ENCODE measurements around the gene MICA. TPM values are rescaled to one million over a fixed set of nuclear protein-coding genes. Genes with fewer than 3 reads are reported as not detected.

The MICA gene
- total and polyA plus RNA-seq, 9 of the 15 experiments (the other 6 are each of a cell fraction or from before 2014, with no cell fraction given): 11.8 to 24.6 (median 16.7) TPM

DNA sequence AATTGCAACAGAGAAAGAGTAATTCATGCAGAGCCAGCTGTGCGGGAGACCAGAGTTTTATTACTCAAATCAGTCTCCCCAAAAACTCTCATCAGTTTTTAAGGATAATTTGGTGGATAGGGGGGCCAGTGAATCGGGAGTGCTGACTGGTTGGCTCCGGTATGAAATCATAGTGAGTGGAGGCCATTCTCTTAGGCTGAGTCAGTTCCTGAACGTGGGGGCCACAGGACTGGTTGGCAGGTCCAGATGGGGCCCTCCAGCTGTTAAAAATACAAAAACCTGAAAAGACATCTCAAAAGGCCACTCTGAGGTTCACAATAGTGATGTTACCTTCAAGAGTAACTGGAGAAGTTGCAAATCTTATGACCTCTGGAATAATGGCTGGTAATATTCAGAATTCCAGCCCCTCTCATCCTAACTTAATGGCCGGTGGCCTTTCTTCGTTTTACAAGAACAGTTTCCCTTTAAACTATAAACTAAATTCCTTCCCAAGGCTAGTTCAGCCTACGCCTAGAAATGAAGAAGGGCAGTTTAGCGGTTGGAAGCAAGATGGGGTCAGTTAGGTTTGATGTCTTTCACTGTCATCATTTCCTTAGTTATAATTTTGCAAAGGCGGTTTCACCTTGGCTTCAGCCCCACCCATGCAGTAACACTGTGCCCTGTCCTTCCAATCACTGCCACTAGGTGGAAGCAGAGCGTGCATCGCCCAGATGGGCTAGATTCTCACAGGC, 6.8 kb upstream of the MICA start (continued):
- peak; percentile 43; the same call in 1 of the 2 replicates for TF ChIP-seq GABPB1 (CRISPR knock-in tag; IDR thresholded peaks at IDR 0.05)
- TF ChIP-seq CTBP1 (IDR thresholded peaks at IDR 0.05; ENCODE audit: borderline replicate concordance): no peak
- TF ChIP-seq ZNF589 (CRISPR knock-in tag; IDR thresholded peaks at IDR 0.05; ENCODE audit: low read depth): peak; percentile 98
- peak; percentile 14; the same call in 1 of the 2 replicates for TF ChIP-seq GATA2 (CRISPR knock-in tag; IDR thresholded peaks at IDR 0.05)
- TF ChIP-seq BDP1 (IDR thresholded peaks at IDR 0.05; ENCODE audit: insufficient read depth, insufficient read length): no peak
- peak; percentile 46 for TF ChIP-seq BHLHE40 (IDR thresholded peaks at IDR 0.05; ENCODE audit: low read length)
- TF ChIP-seq SMAD3 (CRISPR knock-in tag; conservative IDR thresholded peaks at IDR 0.05): peak; percentile 86
- TF ChIP-seq RAD21 (CRISPR knock-in tag; conservative IDR thresholded peaks at IDR 0.05 in 1 of 2, IDR thresholded peaks at IDR 0.05 in 1 of 2): peak; percentile 20 to 57; a peak in 3 of 4 replicates
- no peak for TF ChIP-seq RFX7 (CRISPR knock-in tag; IDR thresholded peaks at IDR 0.05)
- peak in 1 of 2 experiments; percentile 69; a peak in 1 of 4 replicates for TF ChIP-seq RCOR1 (IDR thresholded peaks at IDR 0.05; ENCODE audit: borderline replicate concordance in 1 of 2, low read depth in 2 of 2, low read length in 2 of 2)
- peak; percentile 62 to 67; a peak in 3 of 4 replicates for TF ChIP-seq MAZ (CRISPR knock-in tag; conservative IDR thresholded peaks at IDR 0.05 in 1 of 2, IDR thresholded peaks at IDR 0.05 in 1 of 2)
- no peak for TF ChIP-seq RBM22 (IDR thresholded peaks at IDR 0.05; ENCODE audit: low read depth, low read length, poor library complexity, severe bottlenecking)
- TF ChIP-seq, protein P1, sequence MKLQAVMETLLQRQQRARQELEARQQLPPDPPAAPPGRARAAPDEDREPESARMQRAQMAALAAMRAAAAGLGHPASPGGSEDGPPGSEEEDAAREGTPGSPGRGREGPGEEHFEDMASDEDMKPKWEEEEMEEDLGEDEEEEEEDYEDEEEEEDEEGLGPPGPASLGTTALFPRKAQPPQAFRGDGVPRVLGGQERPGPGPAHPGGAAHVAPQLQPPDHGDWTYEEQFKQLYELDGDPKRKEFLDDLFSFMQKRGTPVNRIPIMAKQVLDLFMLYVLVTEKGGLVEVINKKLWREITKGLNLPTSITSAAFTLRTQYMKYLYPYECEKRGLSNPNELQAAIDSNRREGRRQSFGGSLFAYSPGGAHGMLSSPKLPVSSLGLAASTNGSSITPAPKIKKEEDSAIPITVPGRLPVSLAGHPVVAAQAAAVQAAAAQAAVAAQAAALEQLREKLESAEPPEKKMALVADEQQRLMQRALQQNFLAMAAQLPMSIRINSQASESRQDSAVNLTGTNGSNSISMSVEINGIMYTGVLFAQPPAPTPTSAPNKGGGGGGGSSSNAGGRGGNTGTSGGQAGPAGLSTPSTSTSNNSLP (IDR thresholded peaks at IDR 0.05; ENCODE audit: borderline replicate concordance, low read depth, low read length): 0 out of 2 replicates have a peak, but pooled peaks have one; percentile 30
- TF ChIP-seq ZNF583 (CRISPR knock-in tag; IDR thresholded peaks at IDR 0.05): peak; percentile 68; the same call in 1 of the 2 replicates
- TF ChIP-seq, protein P2, sequence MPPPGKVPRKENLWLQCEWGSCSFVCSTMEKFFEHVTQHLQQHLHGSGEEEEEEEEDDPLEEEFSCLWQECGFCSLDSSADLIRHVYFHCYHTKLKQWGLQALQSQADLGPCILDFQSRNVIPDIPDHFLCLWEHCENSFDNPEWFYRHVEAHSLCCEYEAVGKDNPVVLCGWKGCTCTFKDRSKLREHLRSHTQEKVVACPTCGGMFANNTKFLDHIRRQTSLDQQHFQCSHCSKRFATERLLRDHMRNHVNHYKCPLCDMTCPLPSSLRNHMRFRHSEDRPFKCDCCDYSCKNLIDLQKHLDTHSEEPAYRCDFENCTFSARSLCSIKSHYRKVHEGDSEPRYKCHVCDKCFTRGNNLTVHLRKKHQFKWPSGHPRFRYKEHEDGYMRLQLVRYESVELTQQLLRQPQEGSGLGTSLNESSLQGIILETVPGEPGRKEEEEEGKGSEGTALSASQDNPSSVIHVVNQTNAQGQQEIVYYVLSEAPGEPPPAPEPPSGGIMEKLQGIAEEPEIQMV (tag; conservative IDR thresholded peaks at IDR 0.05; ENCODE audit: low read depth): peak; percentile 66; the same call in 1 of the 2 replicates
- TF ChIP-seq ZNF239 (CRISPR knock-in tag; IDR thresholded peaks at IDR 0.05): peak; percentile 67
- TF ChIP-seq CEBPG (CRISPR knock-in tag; IDR thresholded peaks at IDR 0.05): peak; percentile 61; the same call in 1 of the 2 replicates
- no peak; a peak in 1 of 4 replicates for TF ChIP-seq CEBPG (tag; conservative IDR thresholded peaks at IDR 0.05 in 1 of 2, IDR thresholded peaks at IDR 0.05 in 1 of 2)
- peak; percentile 53; the same call in 1 of the 2 replicates for TF ChIP-seq ILK (tag; IDR thresholded peaks at IDR 0.05; ENCODE audit: borderline replicate concordance, low read depth)
- TF ChIP-seq, protein P3, sequence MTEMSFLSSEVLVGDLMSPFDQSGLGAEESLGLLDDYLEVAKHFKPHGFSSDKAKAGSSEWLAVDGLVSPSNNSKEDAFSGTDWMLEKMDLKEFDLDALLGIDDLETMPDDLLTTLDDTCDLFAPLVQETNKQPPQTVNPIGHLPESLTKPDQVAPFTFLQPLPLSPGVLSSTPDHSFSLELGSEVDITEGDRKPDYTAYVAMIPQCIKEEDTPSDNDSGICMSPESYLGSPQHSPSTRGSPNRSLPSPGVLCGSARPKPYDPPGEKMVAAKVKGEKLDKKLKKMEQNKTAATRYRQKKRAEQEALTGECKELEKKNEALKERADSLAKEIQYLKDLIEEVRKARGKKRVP (CRISPR knock-in tag; IDR thresholded peaks at IDR 0.05): peak; percentile 46; the same call in 1 of the 2 replicates
- peak; percentile 71; the same call in 1 of the 2 replicates for TF ChIP-seq GTF2A2 (tag; IDR thresholded peaks at IDR 0.05)
- TF ChIP-seq ZNF175 (CRISPR knock-in tag; IDR thresholded peaks at IDR 0.05; ENCODE audit: low read depth): peak; percentile 98
- TF ChIP-seq CBFA2T2 (conservative IDR thresholded peaks at IDR 0.05): no peak
- TF ChIP-seq NFRKB (IDR thresholded peaks at IDR 0.05; ENCODE audit: low read depth): 0 out of 2 replicates have a peak, but pooled peaks have one; percentile 28
